Loucy (cell line): ENCODE measurements around the gene PLPPR3.

Experiments used
- H2AFZ ChIP-seq: fragments of 200-600 bp; sonication (generic); 2 replicates; pipeline ENCODE4 v1.6.0; 2016; ENCODE audit warnings: antibody characterized with exemption, mild to moderate bottlenecking, low read length, moderate library complexity
- H3F3A ChIP-seq: fragments of 200-600 bp; 2 replicates; pipeline ENCODE4 v1.6.0; 2016; ENCODE audit warnings: antibody characterized with exemption, low read depth, mild to moderate bottlenecking
- H3K27me3 ChIP-seq: fragments of 200-600 bp; sonication (generic); 2 replicates; pipeline ENCODE4 v1.6.1; 2014; ENCODE audit warnings: low read length, mild to moderate bottlenecking; ENCODE audit not compliant: insufficient read depth, poor library complexity, severe bottlenecking
- H3K36me3 ChIP-seq: fragments of 200-600 bp; sonication (generic); 2 replicates; pipeline ENCODE4 v1.6.1; 2016; ENCODE audit warnings: low read length; ENCODE audit not compliant: insufficient read depth
- H3K4me1 ChIP-seq: fragments of 200-600 bp; sonication (generic); 2 replicates; pipeline ENCODE4 v1.5.1; 2014; ENCODE audit warnings: low read length, mild to moderate bottlenecking; ENCODE audit not compliant: insufficient read depth, poor library complexity, severe bottlenecking
- H3K4me2 ChIP-seq: fragments of 200-600 bp; sonication (generic); 2 replicates; pipeline ENCODE4 v1.6.0; 2014; ENCODE audit warnings: antibody characterized with exemption, low read length, low read depth, mild to moderate bottlenecking; ENCODE audit not compliant: poor library complexity, severe bottlenecking
- H3K4me3 ChIP-seq: fragments of 200-600 bp; sonication (generic); 2 replicates; pipeline ENCODE4 v1.5.1; 2014; ENCODE audit warnings: low read length, mild to moderate bottlenecking, mixed read lengths; ENCODE audit not compliant: poor library complexity, severe bottlenecking
- H3K79me2 ChIP-seq: fragments of 200-600 bp; sonication (generic); 2 replicates; pipeline ENCODE4 v1.6.1; 2014; ENCODE audit warnings: low read length; ENCODE audit not compliant: insufficient read depth
- H3K9ac ChIP-seq: fragments of 200-600 bp; sonication (generic); 2 replicates; pipeline ENCODE4 v1.6.0; 2014; ENCODE audit warnings: mild to moderate bottlenecking, low read depth, low read length, moderate library complexity; ENCODE audit not compliant: poor library complexity, severe bottlenecking
- H3K9me2 ChIP-seq: fragments of 200-600 bp; sonication (generic); replicated peaks from 2 replicates; pipeline ENCODE4 v1.6.1; 2016; ENCODE audit warnings: low read depth, low read length, mixed read lengths
- H3K9me3 ChIP-seq: fragments of 200-600 bp; sonication (generic); 2 replicates; pipeline ENCODE4 v1.6.1; 2014; ENCODE audit warnings: mild to moderate bottlenecking, antibody characterized with exemption, low read length, low read depth; ENCODE audit not compliant: insufficient read depth
- H4K20me1 ChIP-seq: fragments of 200-600 bp; sonication (generic); 2 replicates; pipeline ENCODE4 v1.6.0; 2014; ENCODE audit warnings: antibody characterized with exemption, low read length, mild to moderate bottlenecking; ENCODE audit not compliant: insufficient read depth, poor library complexity, severe bottlenecking
- EZH2phosphoT487 ChIP-seq: fragments of 200-600 bp; IDR thresholded peaks from 2 replicates; pipeline ENCODE4 v1.6.1; 2018; ENCODE audit warnings: antibody characterized with exemption, mild to moderate bottlenecking, moderate library complexity, borderline replicate concordance
- TF ChIP-seq, protein P1 (sequence below): fragments of 200-600 bp; sonication (generic); conservative IDR thresholded peaks from 2 replicates; pipeline ENCODE4 v1.5.1; 2014; ENCODE audit warnings: mild to moderate bottlenecking, antibody characterized with exemption, low read length

The PLPPR3 gene

DNA sequence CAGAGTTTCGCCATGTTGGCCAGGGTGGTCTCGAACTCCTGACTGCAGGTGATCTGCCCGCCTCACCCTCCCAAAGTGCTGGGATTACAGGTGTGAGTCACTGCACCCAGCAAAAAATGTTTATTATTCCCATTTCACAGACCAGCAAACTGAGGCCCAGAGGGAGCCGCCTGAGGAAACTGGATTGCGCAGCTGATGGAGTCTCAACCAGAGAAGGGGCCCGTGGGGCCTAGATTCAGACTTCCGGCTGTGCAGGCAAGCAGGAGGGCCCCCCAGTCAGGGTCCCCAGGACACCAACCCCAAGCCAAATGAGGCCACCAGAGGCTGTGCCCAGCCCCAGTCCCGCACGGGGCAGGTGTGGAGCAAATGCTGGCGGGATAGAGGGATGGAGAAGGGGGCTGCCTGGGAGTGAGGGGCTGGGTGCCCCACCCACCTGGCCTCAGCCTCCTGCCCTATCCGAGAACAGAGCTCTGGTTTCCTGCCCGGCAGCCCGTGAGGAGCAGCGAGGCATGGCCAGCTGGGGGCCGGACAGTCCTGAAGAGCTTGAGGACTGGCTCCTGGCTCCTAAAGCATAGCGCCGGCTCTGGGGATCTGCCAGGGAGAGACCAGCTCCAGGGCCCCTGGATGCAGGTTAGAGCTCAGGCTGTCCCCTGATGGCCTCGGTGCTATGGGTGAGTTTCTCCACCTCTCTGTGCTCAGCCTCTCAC, 48.9 kb downstream of the PLPPR3 start:
- H4K20me1 ChIP-seq = no peaks in the 10 kb centered on the region
- H3K27me3 ChIP-seq = no peaks in the 10 kb centered on the region
- no peak overlapping the region for H3K9ac ChIP-seq
- H3K36me3 ChIP-seq = no peaks in the 10 kb centered on the region
- H3K4me1 ChIP-seq = no peaks in the 10 kb centered on the region
- H3F3A ChIP-seq = no peaks in the 10 kb centered on the region
- no peaks in the 10 kb centered on the region for H3K9me3 ChIP-seq
- TF ChIP-seq EZH2phosphoT487 = no peak
- TF ChIP-seq, protein P1, sequence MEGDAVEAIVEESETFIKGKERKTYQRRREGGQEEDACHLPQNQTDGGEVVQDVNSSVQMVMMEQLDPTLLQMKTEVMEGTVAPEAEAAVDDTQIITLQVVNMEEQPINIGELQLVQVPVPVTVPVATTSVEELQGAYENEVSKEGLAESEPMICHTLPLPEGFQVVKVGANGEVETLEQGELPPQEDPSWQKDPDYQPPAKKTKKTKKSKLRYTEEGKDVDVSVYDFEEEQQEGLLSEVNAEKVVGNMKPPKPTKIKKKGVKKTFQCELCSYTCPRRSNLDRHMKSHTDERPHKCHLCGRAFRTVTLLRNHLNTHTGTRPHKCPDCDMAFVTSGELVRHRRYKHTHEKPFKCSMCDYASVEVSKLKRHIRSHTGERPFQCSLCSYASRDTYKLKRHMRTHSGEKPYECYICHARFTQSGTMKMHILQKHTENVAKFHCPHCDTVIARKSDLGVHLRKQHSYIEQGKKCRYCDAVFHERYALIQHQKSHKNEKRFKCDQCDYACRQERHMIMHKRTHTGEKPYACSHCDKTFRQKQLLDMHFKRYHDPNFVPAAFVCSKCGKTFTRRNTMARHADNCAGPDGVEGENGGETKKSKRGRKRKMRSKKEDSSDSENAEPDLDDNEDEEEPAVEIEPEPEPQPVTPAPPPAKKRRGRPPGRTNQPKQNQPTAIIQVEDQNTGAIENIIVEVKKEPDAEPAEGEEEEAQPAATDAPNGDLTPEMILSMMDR = no peak
- no peaks in the 10 kb centered on the region for H3K9me2 ChIP-seq
- no peak overlapping the region for H3K4me3 ChIP-seq
- H3K79me2 ChIP-seq = no peaks in the 10 kb centered on the region
- no peak overlapping the region for H3K4me2 ChIP-seq
- no peak overlapping the region for H2AFZ ChIP-seq

DNA sequence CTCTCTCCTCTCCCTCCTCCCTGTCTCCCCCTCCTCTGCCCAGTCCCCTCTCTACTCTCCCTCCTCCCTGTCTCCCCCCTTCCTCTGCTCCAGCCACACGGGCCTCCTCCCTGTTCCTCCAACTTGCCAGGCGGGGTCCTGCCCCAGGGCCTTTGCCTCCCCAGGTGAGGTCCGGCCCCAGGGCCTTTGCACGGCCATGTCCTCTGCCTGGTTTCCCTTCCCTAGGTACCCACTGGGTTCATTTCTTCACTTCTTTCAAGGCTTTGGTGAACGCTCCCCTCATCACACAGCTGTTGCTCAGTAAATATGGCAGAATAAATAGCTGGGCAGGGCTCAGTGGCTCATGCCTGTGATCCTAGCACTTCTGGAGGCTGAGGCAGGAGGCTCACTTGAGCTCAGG, 49.7 kb downstream of the PLPPR3 start:
- Histone ChIP-seq H2AFZ (no peak overlapping the region), H3K9ac (no peak overlapping the region), H3K9me3 (no peaks in the 10 kb centered on the region), H3K27me3 (no peaks in the 10 kb centered on the region), H3K36me3 (no peaks in the 10 kb centered on the region), H3F3A (no peaks in the 10 kb centered on the region), H3K4me3 (no peak overlapping the region), H3K79me2 (no peaks in the 10 kb centered on the region), H3K9me2 (no peaks in the 10 kb centered on the region), H4K20me1 (no peaks in the 10 kb centered on the region), H3K4me1 (no peaks in the 10 kb centered on the region), H3K4me2 (no peak overlapping the region)
- TF ChIP-seq, protein P1 = no peak
- TF ChIP-seq EZH2phosphoT487 = no peak

DNA sequence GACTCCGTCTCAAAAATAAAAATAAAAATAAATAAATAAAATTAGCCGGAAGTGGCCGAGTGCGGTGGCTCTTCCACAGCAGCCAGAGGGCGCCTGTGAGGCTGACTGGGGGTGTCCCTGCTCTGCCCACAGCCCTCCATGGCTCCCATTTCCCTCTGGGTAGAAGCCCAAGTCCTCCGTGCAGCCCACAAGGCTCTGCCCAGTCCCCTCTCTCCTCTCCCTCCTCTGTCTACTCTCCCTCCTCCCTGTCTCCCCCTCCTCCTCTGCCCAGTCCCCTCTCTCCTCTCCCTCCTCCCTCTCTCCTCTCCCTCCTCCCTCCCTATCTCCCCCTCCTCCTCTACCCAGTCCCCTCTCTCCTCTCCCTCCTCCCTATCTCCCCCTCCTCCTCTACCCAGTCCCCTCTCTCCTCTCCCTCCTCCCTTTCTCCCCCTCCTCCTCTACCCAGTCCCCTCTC, 50.4 kb downstream of the PLPPR3 start:
- H3K4me2 ChIP-seq = no peak overlapping the region
- no peak overlapping the region for H3K9ac ChIP-seq
- H3K27me3 ChIP-seq = no peaks in the 10 kb centered on the region
- H2AFZ ChIP-seq = no peak overlapping the region
- no peaks in the 10 kb centered on the region for H3K9me3 ChIP-seq
- H3K4me3 ChIP-seq = no peak overlapping the region
- TF ChIP-seq, protein P1 = peak; percentile 40
- no peak for TF ChIP-seq EZH2phosphoT487
- no peaks in the 10 kb centered on the region for H3K36me3 ChIP-seq
- no peaks in the 10 kb centered on the region for H3K4me1 ChIP-seq
- no peaks in the 10 kb centered on the region for H3K79me2 ChIP-seq
- no peaks in the 10 kb centered on the region for H3F3A ChIP-seq
- no peaks in the 10 kb centered on the region for H3K9me2 ChIP-seq
- no peaks in the 10 kb centered on the region for H4K20me1 ChIP-seq
